ENCODE measurements around the gene GSE1.

Gene GSE1

DNA sequence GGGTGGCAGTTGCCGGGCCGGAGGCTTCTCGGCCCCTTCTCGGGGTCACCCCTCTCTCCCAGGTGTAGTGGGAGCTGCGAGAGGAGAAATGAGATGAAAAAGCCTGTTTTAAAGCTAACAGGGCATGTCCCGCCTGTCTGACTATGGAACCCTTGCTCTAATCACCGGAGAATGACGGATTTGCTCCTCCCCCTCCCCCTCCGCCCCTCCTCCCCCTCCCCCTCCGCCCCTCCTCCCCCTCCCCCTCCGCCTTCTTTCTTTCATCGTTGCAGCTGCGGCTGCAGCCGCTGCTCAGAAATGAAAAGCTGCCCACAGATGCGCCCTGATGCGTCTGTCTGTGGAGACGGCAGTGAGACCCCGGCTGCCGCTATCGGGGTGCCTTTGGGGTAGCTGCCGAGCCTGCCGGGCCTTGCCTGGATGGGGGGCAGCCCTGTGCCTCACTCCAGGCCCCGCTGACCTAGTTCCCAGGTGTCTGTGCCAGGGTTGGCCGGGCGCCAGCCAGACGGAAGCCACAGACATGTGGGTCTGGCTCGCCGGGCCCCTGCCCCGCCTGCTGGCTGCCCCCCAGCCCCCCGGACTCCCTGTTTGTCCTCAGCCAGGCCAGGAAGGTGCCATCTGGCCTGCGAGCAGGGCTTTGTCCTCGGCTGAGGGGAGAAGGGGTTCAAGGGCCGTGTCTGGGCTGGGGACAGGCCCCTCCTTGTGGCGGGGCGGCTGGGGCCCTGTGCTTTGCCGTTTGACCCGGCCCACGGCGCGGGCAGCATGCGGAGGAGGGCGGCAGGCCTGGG is 37.9 kb downstream of the GSE1 start:
- Histone ChIP-seq H3K36me3 (ENCODE audit: low read depth) (peaks cover 17% of the 10 kb centered on the region), H3K27ac (ENCODE audit: poor library complexity, severe bottlenecking) (no peak overlapping the region)

GRCh38 chr16:85651629-85652430 is 38.7 kb downstream of the GSE1 start:
- Histone ChIP-seq H3K9me3 (ENCODE audit: severe bottlenecking) (no peaks in the 10 kb centered on the region), H3K36me3 (ENCODE audit: low read depth) (peaks cover 24% of the 10 kb centered on the region), H3K4me1 (ENCODE audit: insufficient read depth, poor library complexity, severe bottlenecking) (no peaks in the 10 kb centered on the region), H3K4me3 (ENCODE audit: severe bottlenecking) (no peak overlapping the region), H3K27me3 (ENCODE audit: insufficient read depth, poor library complexity, severe bottlenecking) (no peaks in the 10 kb centered on the region), H3K27ac (ENCODE audit: poor library complexity, severe bottlenecking) (no peak overlapping the region)
- DNase-seq (ENCODE audit: low spot score) (no peak), ATAC-seq (ENCODE audit: low read depth) (peak; percentile 21)
- no peak for TF ChIP-seq CTCF (IDR thresholded peaks at IDR 0.05; ENCODE audit: poor library complexity, severe bottlenecking)

More for the DNA sequence above, 37.9 kb downstream of the GSE1 start:
- H3K4me1 ChIP-seq (ENCODE audit: insufficient read depth, poor library complexity, severe bottlenecking), result no peaks in the 10 kb centered on the region
- H3K4me3 ChIP-seq (ENCODE audit: severe bottlenecking), result no peak overlapping the region
- TF ChIP-seq CTCF (IDR thresholded peaks at IDR 0.05; ENCODE audit: poor library complexity, severe bottlenecking), result no peak
- no peak for ATAC-seq (ENCODE audit: low read depth)
- no peaks in the 10 kb centered on the region for H3K9me3 ChIP-seq (ENCODE audit: severe bottlenecking)
- DNase-seq (ENCODE audit: low spot score), result no peak
- H3K27me3 ChIP-seq (ENCODE audit: insufficient read depth, poor library complexity, severe bottlenecking), result no peaks in the 10 kb centered on the region

DNA sequence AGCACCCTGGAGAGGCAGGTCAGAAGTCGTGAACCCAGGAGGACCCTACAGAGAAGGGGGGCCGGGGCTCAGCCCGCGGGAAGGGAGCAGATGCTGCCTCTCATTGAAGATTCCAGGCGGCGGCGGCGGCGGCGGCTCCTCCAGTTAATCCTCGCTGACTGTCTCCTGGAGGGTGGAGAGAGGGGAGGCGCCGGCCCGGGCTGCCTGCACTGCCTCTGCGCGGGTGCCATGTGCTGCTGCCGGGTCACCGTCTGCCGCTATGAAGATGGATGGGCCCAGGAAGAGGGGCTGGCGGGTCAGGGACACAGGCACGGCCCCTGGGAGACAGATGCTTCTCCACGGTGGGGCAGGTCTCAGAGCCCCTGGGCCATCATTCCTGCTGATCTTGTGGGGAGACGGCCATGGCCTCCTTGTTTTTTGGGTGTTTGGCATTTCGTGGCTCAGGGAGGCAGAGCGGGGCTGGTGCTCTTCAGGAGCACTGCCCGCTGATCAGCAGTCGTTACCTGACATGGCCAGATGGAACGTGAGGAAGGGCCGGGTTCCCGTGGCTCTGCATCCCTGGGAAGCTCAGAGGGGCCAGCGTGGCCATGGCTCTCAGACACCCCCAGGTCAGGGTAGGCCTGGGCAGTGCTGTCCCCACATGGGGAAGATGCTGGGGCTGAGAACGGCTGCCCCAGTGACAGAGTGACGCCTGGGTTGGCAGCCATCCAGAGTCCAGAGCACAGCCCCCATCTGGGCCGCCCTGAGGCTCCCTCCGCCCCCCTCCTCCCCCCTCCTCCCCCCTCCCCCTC is 39.5 kb downstream of the GSE1 start:
- Histone ChIP-seq H3K27me3 (ENCODE audit: insufficient read depth, poor library complexity, severe bottlenecking) (no peaks in the 10 kb centered on the region), H3K9me3 (ENCODE audit: severe bottlenecking) (no peaks in the 10 kb centered on the region), H3K36me3 (ENCODE audit: low read depth) (peaks cover 32% of the 10 kb centered on the region), H3K27ac (ENCODE audit: poor library complexity, severe bottlenecking) (no peak overlapping the region), H3K4me1 (ENCODE audit: insufficient read depth, poor library complexity, severe bottlenecking) (no peaks in the 10 kb centered on the region), H3K4me3 (ENCODE audit: severe bottlenecking) (no peak overlapping the region)
- no peak for TF ChIP-seq CTCF (IDR thresholded peaks at IDR 0.05; ENCODE audit: poor library complexity, severe bottlenecking)
- DNase-seq (ENCODE audit: low spot score) (no peak), ATAC-seq (ENCODE audit: low read depth) (peak; percentile 30)

DNA sequence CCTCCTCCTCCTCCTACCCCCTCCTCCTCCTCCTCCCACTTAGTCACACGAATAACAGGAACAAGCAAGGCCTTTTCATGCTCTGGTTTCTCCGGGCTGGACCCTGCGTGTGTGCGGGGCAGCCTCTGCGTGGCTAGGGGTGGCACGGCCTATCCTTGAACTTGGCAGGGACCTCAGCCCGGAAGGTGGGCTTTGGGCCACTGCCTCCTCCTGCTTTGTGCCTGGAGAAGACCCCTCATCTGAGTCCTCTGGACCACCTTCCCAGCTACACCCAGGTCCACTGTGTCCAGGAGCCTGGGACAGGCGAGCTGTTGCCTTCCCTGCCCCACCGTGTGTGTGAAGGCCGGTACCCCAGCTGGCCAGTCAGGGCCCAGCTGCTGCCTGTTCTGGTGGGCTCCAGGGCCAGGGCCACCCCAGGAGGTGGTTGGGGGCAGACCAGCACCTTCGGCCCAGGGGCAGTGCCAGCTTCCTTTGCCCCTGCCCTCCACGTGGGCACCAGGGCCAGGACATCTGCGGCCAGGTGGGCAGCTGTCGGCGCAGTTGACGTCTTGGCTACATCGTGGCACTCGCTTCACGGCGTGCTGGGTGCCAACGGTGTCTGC is 40.3 kb downstream of the GSE1 start:
- no peaks in the 10 kb centered on the region for H3K4me1 ChIP-seq (ENCODE audit: insufficient read depth, poor library complexity, severe bottlenecking)
- H3K27ac ChIP-seq (ENCODE audit: poor library complexity, severe bottlenecking), result no peak overlapping the region
- peaks cover 40% of the 10 kb centered on the region for H3K36me3 ChIP-seq (ENCODE audit: low read depth)
- no peak for TF ChIP-seq CTCF (IDR thresholded peaks at IDR 0.05; ENCODE audit: poor library complexity, severe bottlenecking)
- H3K9me3 ChIP-seq (ENCODE audit: severe bottlenecking), result no peaks in the 10 kb centered on the region
- ATAC-seq (ENCODE audit: low read depth), result no peak
- H3K27me3 ChIP-seq (ENCODE audit: insufficient read depth, poor library complexity, severe bottlenecking), result no peaks in the 10 kb centered on the region
- no peak overlapping the region for H3K4me3 ChIP-seq (ENCODE audit: severe bottlenecking)
- no peak for DNase-seq (ENCODE audit: low spot score)

Data from RWPE2 (cell line).